ENCODE measurements around the gene NEO1.

- TF ChIP-seq CTCF (IDR thresholded peaks at IDR 0.05) (no peak), POLR2A (IDR thresholded peaks at IDR 0.05) (no peak)
Measured at GRCh38 chr15:73139744-73140553, 87.7 kb downstream of the NEO1 start.

Measured in uterus (tissue), 2 donors.